Caco-2 (cell line): ENCODE measurements around the gene ZNF410. TPM values are rescaled to one million over a fixed set of nuclear protein-coding genes. Genes with fewer than 3 reads are reported as not detected.

Experiments
- BruUV-seq: library from RNA; stranded (reverse); fragments of 400-500 nt; replicated peaks from 2 replicates; lab custom pipeline; 2021; lab: Mats Ljungman, UMichigan
- CTCF ChIA-PET: fragments of 300-600 bp; sonication (Branson Sonifier 250); formaldehyde crosslinking; loops from one replicate; lab custom pipeline; 2022; ENCODE audit warnings: antibody characterized with exemption; lab: Charles Lee
- POLR2A ChIA-PET: fragments of 300-600 bp; sonication (Branson Sonifier 250); formaldehyde crosslinking; loops from one replicate; lab custom pipeline; 2022; ENCODE audit warnings: antibody characterized with exemption; lab: Charles Lee
- DNase-seq, 2 experiments: peaks; one replicate each; pipeline versions ENCODE4 v3.0.0 to v3.0.0-alpha.2; 2020 to 2022
- H3K27me3 ChIP-seq: replicated peaks from 2 replicates; pipeline ENCODE4 v1.6.0; 2011; ENCODE audit warnings: low read length; ENCODE audit not compliant: control insufficient read depth, insufficient read depth
- H3K36me3 ChIP-seq: 2 replicates; pipeline ENCODE4 v1.5.1; 2011; ENCODE audit warnings: low read length; ENCODE audit not compliant: control insufficient read depth, insufficient read depth
- H3K4me1 ChIP-seq: fragments of 250-450 bp; sonication (Bioruptor Pico); 2 replicates; pipeline ENCODE4 v1.5.1; 2020; ENCODE audit warnings: mild to moderate bottlenecking
- H3K4me3 ChIP-seq: 2 replicates; pipeline ENCODE4 v1.5.1; 2011; ENCODE audit warnings: low read depth, mild to moderate bottlenecking, control low read depth, low read length
- H3K9me3 ChIP-seq: fragments of 250-450 bp; sonication (Bioruptor Pico); 2 replicates; pipeline ENCODE4 v1.5.1; 2020; ENCODE audit warnings: mild to moderate bottlenecking, moderate library complexity
- H3K27ac Mint-ChIP-seq: one replicate; pipeline ENCODE4 v1.8.0; 2022; ENCODE audit warnings: mixed read lengths; ENCODE audit not compliant: unreplicated experiment
- H3K27me3 Mint-ChIP-seq: one replicate; pipeline ENCODE4 v1.8.0; 2022; ENCODE audit warnings: mixed read lengths; ENCODE audit not compliant: insufficient read depth, unreplicated experiment
- H3K36me3 Mint-ChIP-seq: one replicate; pipeline ENCODE4 v1.8.0; 2022; ENCODE audit warnings: mild to moderate bottlenecking, mixed read lengths; ENCODE audit not compliant: insufficient read depth, unreplicated experiment
- H3K4me1 Mint-ChIP-seq: one replicate; pipeline ENCODE4 v1.8.0; 2022; ENCODE audit warnings: low read depth, mixed read lengths; ENCODE audit not compliant: unreplicated experiment
- H3K4me3 Mint-ChIP-seq: one replicate; pipeline ENCODE4 v1.8.0; 2022; ENCODE audit warnings: mild to moderate bottlenecking, moderate library complexity, mixed read lengths; ENCODE audit not compliant: unreplicated experiment
- H3K9me3 Mint-ChIP-seq: one replicate; pipeline ENCODE4 v1.8.0; 2022; ENCODE audit warnings: mixed read lengths; ENCODE audit not compliant: unreplicated experiment
- intact Hi-C: fragments of 100-400 bp; cut with micrococcal nuclease; formaldehyde crosslinking; loops from one replicate; pipeline ENCODE4 v1.10.0; 2022; ENCODE audit not compliant: unreplicated experiment
- total RNA-seq: library from RNA; stranded (reverse); gene quantifications from 2 replicates; pipeline ENCODE4 v1.2.3, GENCODE V29; 2022
- TF ChIP-seq, protein P1 (sequence below), 2 experiments: fragments of 200-600 bp in 1 of 2; IDR thresholded peaks; 1 replicate in 1 of 2; 2 replicates in 1 of 2; pipeline versions ENCODE4 v1.5.1 to v1.8.0; 2011 to 2022; ENCODE audit warnings: antibody characterized with exemption in 1 of 2, control low read depth in 1 of 2, inconsistent platforms in 1 of 2, low read depth in 1 of 2, low read length in 1 of 2, mild to moderate bottlenecking in 1 of 2, moderate library complexity in 1 of 2; ENCODE audit not compliant: insufficient read depth in 1 of 2, severe bottlenecking in 1 of 2, unreplicated experiment in 1 of 2

The ZNF410 gene
- total RNA-seq, 1 experiment from 2014 or later = 36.8 TPM

DNA sequence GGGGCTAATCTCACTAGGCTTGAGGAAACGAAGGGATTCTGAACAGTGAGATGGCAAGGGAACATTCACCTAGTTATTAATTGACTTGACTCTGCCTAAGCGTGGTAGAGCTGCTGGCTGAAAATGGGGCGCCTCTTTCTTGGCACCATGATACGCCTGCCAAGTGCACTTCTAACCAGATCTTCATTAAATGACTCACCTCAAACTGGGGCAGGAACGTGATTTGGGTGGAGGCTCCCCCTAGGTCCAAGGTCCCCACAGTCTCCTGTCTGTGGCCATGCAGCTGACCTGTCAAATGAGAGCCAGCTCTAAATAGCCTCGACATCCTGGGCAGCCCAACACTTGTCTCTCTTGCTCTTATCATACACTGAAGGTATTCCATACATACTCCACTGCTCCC lies 89.5 kb downstream of the ZNF410 start:
- no peaks in the 10 kb centered on the region; the same call in 1 of the 2 replicates for H3K36me3 ChIP-seq
- peaks cover 22% of the 10 kb centered on the region for H3K4me1 ChIP-seq

DNA sequence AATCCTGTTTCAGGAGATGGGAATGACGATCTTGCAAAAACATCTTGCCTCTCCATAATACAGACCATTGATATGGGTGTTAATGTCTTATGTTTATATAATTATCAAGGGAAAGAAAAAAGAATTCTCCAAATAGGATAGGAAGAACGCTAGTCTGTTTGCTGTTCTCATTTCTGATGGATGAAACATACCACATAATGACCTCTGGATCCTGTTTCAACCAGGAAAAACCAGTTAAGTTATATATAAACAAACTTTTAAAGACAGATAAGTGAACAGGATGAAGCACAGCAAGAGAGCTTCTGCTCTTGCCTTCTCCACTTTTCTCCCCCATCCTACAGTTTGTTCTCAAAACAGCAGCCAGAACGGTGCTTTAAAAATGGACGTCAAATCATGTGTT lies 91.2 kb downstream of the ZNF410 start:
- CTCF ChIA-PET = no interaction called here
- H3K4me3 ChIP-seq = no peak overlapping the region
- intact Hi-C loops = loop anchor here (1.0 to 5.0 kb wide), 2 partner anchors 39 to 50 kb away; partner anchors contain the start of genes BBOF1 and ENTPD5
- H3K27me3 ChIP-seq = no peaks in the 10 kb centered on the region
- peaks cover 22% of the 10 kb centered on the region for H3K4me1 Mint-ChIP-seq
- no peaks in the 10 kb centered on the region; the same call in 1 of the 2 replicates for H3K36me3 ChIP-seq
- H3K27me3 Mint-ChIP-seq = no peaks in the 10 kb centered on the region
- peaks cover 22% of the 10 kb centered on the region for H3K4me1 ChIP-seq
- no TSS peak for BruUV-seq
- H3K9me3 Mint-ChIP-seq = no peaks in the 10 kb centered on the region
- H3K9me3 ChIP-seq = no peaks in the 10 kb centered on the region
- H3K4me3 Mint-ChIP-seq = no peak overlapping the region
- H3K36me3 Mint-ChIP-seq = peaks cover 1% of the 10 kb centered on the region
- peak in 1 of 2 experiments; percentile 5 for DNase-seq
- POLR2A ChIA-PET = no interaction called here
- peak overlapping the region; percentile 36 for H3K27ac Mint-ChIP-seq
- TF ChIP-seq, protein P1, sequence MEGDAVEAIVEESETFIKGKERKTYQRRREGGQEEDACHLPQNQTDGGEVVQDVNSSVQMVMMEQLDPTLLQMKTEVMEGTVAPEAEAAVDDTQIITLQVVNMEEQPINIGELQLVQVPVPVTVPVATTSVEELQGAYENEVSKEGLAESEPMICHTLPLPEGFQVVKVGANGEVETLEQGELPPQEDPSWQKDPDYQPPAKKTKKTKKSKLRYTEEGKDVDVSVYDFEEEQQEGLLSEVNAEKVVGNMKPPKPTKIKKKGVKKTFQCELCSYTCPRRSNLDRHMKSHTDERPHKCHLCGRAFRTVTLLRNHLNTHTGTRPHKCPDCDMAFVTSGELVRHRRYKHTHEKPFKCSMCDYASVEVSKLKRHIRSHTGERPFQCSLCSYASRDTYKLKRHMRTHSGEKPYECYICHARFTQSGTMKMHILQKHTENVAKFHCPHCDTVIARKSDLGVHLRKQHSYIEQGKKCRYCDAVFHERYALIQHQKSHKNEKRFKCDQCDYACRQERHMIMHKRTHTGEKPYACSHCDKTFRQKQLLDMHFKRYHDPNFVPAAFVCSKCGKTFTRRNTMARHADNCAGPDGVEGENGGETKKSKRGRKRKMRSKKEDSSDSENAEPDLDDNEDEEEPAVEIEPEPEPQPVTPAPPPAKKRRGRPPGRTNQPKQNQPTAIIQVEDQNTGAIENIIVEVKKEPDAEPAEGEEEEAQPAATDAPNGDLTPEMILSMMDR (IDR thresholded peaks at IDR 0.05; ENCODE audit: insufficient read depth in 1 of 2, low read depth in 1 of 2, low read length in 1 of 2, severe bottlenecking in 1 of 2, unreplicated experiment in 1 of 2) = no peak

More for the DNA sequence above, 89.5 kb downstream of the ZNF410 start:
- TF ChIP-seq, protein P1 (IDR thresholded peaks at IDR 0.05; ENCODE audit: insufficient read depth in 1 of 2, low read depth in 1 of 2, low read length in 1 of 2, severe bottlenecking in 1 of 2, unreplicated experiment in 1 of 2) = no peak
- intact Hi-C loops = loop anchor here (5.0 kb wide), 1 partner anchor 41 kb away; the partner anchor contains the start of genes BBOF1 and ENTPD5
- Mint-ChIP-seq H3K4me3 (no peak overlapping the region), H3K27me3 (no peaks in the 10 kb centered on the region), H3K9me3 (no peaks in the 10 kb centered on the region), H3K36me3 (peaks cover 7% of the 10 kb centered on the region), H3K4me1 (peaks cover 22% of the 10 kb centered on the region), H3K27ac (no peak overlapping the region)
- no peak overlapping the region for H3K4me3 ChIP-seq
- H3K9me3 ChIP-seq = no peaks in the 10 kb centered on the region
- ChIA-PET POLR2A (no interaction called here), CTCF (no interaction called here)
- BruUV-seq = no TSS peak
- H3K27me3 ChIP-seq = no peaks in the 10 kb centered on the region
- no peak for DNase-seq

Other genes starting within 250 kb of the ZNF410 start
- 9.6 and 12.2 TPM in 2 replicates for gene DNAL1, start 241.9 kb upstream of the ZNF410 start, total RNA-seq
- 33.2 and 38.8 TPM in 2 replicates for gene PNMA1, start 172.5 kb upstream of the ZNF410 start, total RNA-seq
- gene PTGR2, start 35.0 kb upstream of the ZNF410 start, total RNA-seq = 14.2 and 16.5 TPM in 2 replicates
- 1.4 and 1.6 TPM in 2 replicates for gene FAM161B, start 63.2 kb downstream of the ZNF410 start, total RNA-seq
- 18.0 and 21.3 TPM in 2 replicates for gene COQ6, start 63.4 kb downstream of the ZNF410 start, total RNA-seq
- gene ENTPD5, start 132.4 kb downstream of the ZNF410 start, total RNA-seq = 9.1 and 9.3 TPM in 2 replicates
- gene BBOF1, start 132.5 kb downstream of the ZNF410 start, total RNA-seq = 0.66 and 0.91 TPM in 2 replicates
- 25.9 and 30.0 TPM in 2 replicates for gene ALDH6A1, start 197.6 kb downstream of the ZNF410 start, total RNA-seq
- gene LIN52, start 198.1 kb downstream of the ZNF410 start, total RNA-seq = 11.3 and 11.8 TPM in 2 replicates